Measurements from ENCODE around the gene SPARCL1.

DNA sequence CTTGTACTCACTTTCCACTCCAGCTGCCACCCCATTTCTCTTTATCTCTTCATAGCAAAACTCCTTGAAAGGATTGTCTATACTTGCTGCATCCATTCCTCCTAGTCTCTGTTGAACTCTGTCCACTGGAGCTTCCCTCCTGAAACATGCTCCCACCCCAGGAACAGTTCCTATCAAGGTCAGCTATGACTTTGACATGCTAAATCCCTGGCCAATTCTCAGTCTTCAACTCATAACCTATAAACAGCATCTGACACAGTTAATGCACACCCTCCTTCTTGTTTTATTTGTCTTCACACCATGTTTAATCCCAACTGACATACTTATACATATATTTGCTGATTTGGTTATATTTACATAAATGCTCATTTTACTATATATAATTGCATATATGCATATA lies 47.8 kb downstream of the SPARCL1 start:
- TF ChIP-seq, protein P1, sequence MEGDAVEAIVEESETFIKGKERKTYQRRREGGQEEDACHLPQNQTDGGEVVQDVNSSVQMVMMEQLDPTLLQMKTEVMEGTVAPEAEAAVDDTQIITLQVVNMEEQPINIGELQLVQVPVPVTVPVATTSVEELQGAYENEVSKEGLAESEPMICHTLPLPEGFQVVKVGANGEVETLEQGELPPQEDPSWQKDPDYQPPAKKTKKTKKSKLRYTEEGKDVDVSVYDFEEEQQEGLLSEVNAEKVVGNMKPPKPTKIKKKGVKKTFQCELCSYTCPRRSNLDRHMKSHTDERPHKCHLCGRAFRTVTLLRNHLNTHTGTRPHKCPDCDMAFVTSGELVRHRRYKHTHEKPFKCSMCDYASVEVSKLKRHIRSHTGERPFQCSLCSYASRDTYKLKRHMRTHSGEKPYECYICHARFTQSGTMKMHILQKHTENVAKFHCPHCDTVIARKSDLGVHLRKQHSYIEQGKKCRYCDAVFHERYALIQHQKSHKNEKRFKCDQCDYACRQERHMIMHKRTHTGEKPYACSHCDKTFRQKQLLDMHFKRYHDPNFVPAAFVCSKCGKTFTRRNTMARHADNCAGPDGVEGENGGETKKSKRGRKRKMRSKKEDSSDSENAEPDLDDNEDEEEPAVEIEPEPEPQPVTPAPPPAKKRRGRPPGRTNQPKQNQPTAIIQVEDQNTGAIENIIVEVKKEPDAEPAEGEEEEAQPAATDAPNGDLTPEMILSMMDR (IDR thresholded peaks at IDR 0.05; ENCODE audit: insufficient read depth, low read length), result no peak
- TF ChIP-seq GABPA (IDR thresholded peaks at IDR 0.05; ENCODE audit: low read depth) (no peak), SPI1 (IDR thresholded peaks at IDR 0.05; ENCODE audit: borderline replicate concordance, low read depth) (no peak)
- TF ChIP-seq, protein P2, sequence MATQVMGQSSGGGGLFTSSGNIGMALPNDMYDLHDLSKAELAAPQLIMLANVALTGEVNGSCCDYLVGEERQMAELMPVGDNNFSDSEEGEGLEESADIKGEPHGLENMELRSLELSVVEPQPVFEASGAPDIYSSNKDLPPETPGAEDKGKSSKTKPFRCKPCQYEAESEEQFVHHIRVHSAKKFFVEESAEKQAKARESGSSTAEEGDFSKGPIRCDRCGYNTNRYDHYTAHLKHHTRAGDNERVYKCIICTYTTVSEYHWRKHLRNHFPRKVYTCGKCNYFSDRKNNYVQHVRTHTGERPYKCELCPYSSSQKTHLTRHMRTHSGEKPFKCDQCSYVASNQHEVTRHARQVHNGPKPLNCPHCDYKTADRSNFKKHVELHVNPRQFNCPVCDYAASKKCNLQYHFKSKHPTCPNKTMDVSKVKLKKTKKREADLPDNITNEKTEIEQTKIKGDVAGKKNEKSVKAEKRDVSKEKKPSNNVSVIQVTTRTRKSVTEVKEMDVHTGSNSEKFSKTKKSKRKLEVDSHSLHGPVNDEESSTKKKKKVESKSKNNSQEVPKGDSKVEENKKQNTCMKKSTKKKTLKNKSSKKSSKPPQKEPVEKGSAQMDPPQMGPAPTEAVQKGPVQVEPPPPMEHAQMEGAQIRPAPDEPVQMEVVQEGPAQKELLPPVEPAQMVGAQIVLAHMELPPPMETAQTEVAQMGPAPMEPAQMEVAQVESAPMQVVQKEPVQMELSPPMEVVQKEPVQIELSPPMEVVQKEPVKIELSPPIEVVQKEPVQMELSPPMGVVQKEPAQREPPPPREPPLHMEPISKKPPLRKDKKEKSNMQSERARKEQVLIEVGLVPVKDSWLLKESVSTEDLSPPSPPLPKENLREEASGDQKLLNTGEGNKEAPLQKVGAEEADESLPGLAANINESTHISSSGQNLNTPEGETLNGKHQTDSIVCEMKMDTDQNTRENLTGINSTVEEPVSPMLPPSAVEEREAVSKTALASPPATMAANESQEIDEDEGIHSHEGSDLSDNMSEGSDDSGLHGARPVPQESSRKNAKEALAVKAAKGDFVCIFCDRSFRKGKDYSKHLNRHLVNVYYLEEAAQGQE (IDR thresholded peaks at IDR 0.05; ENCODE audit: insufficient replicate concordance, low read depth), result no peak

All from HL-60 (cell line).